Left lobe of liver (tissue), 2 donors: ENCODE results near the gene RETREG3. TPM values are rescaled to one million over a fixed set of nuclear protein-coding genes. Genes with fewer than 3 reads are reported as not detected.
A peak's percentile ranks its signal among the peaks of the same experiment; 100 is the strongest.
"Not testable (repeated sequence)": the region's sequence is repeated elsewhere in the genome, so short reads cannot be mapped to it uniquely, and the experiment has no call there.

Experiments
- ATAC-seq: fragments of 200-7000 bp; cut with Tn5 transposase; one replicate; pipeline ENCODE4 v1.9.1; 2020; ENCODE audit warnings: mild to moderate bottlenecking, moderate library complexity
- DNase-seq: peaks from one replicate; pipeline ENCODE4 v3.0.0-alpha.2; 2020; ENCODE audit warnings: low spot score
- total RNA-seq: library from RNA; stranded (reverse); gene quantifications from one replicate; pipeline ENCODE4 v1.2.1, GENCODE V29; 2021
- donor health status: DM: no; HTN: no; CAD: no; lungs with moderate emphysema.
- donor health status: DM: no; HTN: yes; CAD: no.

Gene RETREG3
- total RNA-seq, 1 donor from 2014 or later = 56.3 TPM

DNA sequence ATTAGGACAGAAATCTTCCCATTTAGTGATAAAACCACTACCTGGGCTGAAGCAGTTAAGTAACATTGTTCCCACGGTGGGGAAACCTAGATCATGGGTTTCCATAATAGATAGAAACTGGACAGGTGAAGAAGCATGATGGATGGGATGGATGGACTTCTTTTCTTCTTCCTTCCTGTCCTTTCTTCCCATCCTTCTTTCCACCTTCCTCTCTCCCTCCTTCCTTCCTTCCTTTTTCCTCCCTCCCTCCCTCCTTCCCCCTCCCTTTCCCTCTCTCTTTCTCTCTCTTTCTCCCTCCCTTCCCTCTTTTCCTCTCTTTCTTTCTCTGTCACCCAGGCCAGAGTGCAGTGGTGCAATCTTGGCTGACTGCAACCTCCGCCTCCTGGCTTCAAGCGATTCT lies 34.7 kb downstream of the RETREG3 start:
- no peak for ATAC-seq
- no peak for DNase-seq

- no peak for DNase-seq
- ATAC-seq = no peak
These were observed 36.1 kb downstream of the RETREG3 start for GRCh38 chr17:42573095-42573494.

GRCh38 chr17:42571435-42572225 lies 37.5 kb downstream of the RETREG3 start:
- ATAC-seq (peak; percentile 26), DNase-seq (peak; percentile 71)

DNA sequence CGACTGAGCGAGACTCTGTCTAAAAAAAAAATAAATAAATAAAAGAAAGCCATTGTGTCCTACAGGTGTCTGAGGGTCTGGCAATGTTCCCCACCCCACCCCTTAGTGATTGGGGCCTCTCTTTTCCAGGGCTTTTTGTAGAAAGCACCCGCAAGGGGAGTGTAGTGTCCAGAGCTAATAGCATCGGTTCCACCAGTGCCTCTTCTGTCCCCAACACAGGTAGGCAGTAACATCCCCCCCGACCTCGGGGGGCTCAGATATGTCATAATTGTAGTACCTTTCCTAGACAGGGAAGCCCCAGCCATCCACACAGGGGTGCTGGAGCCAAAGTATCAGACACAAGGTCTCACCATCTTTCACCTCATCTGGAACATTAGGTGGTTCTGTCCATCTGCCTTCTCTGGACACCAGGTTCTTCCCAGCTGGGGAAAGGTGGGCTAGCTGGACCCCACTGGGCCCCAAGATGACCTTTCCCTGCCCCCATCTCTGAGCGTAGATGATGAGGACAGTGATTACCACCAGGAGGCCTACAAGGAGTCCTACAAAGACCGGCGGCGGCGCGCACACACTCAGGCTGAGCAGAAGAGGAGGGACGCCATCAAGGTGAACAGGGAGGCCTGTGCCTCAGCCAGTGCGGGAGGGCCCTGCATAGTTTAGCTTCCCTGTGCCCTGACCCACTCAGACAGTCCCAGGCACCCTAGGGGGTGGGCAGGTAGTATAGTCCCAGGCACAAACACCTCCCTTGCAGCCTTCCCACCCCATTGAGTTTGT lies 40.6 kb downstream of the RETREG3 start:
- no peak for DNase-seq
- ATAC-seq = no peak

GRCh38 chr17:42566883-42567573 lies 42.1 kb downstream of the RETREG3 start, which contains the start of gene MLX:
TSS of gene MLX (plus strand) at chr17:42567100. CDS start at chr17:42567125, 25 bp downstream.
- DNase-seq (peak; percentile 97), ATAC-seq (peak; percentile 68)

GRCh38 chr17:42566215-42566882 lies 42.8 kb downstream of the RETREG3 start:
- DNase-seq = no peak
- peak; percentile 18 for ATAC-seq

- no peak for ATAC-seq
These were observed 43.5 kb downstream of the RETREG3 start for GRCh38 chr17:42565523-42566214.

DNA sequence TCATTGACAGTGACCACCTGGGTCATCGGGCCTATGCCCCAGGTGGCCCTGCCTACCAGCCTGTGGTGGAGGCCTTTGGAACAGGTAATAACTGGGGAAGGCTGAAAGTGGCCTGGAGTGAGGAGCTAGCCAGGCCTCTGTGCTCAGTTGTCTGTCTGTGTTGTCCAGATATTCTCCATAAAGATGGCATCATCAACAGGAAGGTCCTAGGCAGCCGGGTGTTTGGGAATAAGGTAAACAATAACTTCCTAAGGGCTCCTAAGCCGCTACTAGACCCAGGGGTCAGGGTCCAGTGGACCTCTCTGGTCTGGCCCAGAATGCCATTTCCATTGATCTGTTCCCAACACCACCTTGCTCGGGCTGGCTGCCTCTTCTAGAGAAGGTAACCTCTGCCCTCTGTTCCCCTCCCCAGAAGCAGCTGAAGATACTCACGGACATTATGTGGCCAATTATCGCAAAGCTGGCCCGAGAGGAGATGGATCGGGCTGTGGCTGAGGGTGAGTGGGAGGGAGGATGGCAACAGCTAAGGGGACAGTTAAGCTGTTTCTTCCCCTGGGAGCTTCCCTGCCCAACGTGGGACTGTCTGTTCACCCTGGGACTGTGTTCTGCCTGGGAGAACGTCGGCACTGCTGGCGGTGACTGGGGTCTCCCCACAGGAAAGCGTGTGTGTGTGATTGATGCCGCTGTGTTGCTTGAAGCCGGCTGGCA lies 44.2 kb downstream of the RETREG3 start:
- ATAC-seq (peak; percentile 18), DNase-seq (peak; percentile 77)

More at GRCh38 chr17:42565523-42566214, 43.5 kb downstream of the RETREG3 start:
- no peak for DNase-seq

DNA sequence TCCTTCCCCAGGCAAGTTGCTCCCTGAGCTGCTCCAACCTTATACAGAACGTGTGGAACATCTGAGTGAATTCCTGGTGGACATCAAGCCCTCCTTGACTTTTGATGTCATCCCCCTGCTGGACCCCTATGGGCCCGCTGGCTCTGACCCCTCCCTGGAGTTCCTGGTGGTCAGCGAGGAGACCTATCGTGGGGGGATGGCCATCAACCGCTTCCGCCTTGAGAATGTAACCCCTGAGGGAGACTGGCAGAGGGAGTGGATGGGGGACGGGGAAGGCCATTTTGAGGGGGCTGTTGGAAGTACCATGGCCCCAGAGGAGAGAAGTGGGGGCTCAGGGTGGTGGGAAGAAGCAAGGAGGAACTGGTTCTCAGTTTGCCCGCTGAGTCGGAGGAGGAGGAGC lies 45.2 kb downstream of the RETREG3 start:
- ATAC-seq (no peak), DNase-seq (no peak)

DNA sequence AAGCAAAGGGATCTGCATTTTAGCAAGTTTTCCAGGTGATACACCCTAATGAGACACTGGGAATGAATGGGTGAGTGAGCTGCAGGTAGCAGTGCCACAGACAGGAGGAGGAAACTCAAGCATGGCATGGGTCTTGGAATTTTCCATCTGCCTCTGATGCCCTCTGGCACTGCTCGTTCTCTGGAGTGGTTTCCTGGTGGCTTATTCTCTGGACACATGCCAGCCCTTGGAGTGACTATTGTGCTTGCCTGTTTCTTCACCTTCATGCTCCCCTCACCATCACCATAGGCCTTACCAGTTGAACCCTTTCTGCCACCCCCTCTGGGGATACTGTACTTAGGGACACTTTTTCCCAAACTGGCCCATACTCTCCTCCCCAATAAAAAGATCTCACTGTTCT lies 45.6 kb downstream of the RETREG3 start:
- ATAC-seq = no peak
- DNase-seq = no peak

DNA sequence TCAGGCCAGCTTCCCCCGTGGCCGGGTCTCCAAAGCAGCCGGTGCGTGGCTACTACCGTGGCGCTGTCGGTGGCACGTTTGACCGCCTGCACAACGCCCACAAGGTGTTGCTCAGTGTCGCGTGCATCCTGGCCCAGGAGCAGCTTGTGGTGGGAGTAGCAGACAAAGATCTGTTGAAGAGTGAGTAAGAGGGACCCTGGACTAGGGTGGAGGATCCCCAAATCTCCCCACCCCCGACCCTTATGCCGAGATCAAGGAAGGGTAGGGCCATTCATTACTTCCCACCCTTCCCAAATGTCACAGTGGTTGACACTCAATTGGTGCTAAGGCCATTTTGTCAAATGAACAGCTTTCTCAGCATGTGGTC lies 46.0 kb downstream of the RETREG3 start:
- DNase-seq (no peak), ATAC-seq (no peak)

GRCh38 chr17:42562388-42563142 lies 46.6 kb downstream of the RETREG3 start:
- DNase-seq (no peak), ATAC-seq (peak; percentile 6)

GRCh38 chr17:42561897-42562387 lies 47.2 kb downstream of the RETREG3 start, which contains the start of gene COASY:
TSS of gene COASY (plus strand) at chr17:42562148. CDS start at chr17:42562623, 475 bp downstream.
- ATAC-seq = peak; percentile 67

DNA sequence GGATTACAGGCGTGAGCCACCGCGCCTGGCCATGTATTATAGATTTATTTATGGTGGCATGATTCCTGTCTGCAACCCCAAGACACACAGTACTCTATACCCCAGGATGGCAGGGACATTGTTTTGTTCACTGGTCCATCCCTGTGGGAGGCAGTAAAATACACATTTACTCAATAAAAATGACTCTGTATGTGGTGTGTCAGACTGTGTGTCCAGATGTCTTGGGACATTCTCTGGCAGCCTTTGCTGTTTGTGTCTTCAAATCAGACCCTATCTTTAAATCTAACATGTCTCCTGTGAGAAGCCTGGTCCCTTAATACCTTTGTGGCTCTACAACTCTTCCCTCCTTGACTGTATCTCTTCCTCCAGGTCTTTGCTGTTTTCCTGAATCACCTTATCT lies 48.9 kb downstream of the RETREG3 start:
- ATAC-seq (no peak), DNase-seq (no peak)

More at GRCh38 chr17:42561897-42562387, 47.2 kb downstream of the RETREG3 start, which contains the start of gene COASY:
- DNase-seq = peak; percentile 96

- no peak for ATAC-seq
- no peak for DNase-seq
These were observed 50.1 kb downstream of the RETREG3 start for GRCh38 chr17:42559075-42559474.

DNA sequence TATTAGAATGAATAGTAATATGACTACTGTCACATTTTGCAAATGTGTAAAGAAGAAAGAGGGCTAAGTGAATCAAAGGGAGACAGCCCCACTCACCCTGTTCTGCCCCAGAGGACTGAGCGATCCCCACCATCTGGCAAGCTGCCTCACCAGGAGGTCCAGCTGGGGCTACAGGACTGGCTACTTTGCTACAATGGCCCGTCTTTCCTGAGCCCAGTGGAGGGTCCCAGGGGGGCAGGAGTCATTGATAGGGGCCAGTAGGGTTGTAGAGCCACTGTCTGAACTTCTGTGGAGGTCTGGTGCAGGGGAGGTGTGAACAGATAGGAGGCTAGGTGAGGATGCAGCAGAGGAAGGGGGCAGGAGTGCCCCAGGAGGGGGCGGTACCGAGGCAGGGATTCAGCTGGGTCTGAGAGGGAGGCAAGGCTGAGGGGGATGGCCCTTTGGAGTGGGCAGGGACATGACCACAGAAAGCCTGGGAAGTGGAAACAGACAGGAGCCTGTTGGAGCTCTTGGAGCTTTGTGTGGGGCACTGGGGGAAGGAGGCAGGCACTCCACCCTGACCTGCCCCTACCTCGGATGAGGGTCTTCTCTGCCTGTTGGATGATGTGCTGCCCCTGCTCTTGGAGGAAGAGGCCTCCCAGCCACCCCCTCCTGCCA lies 53.1 kb downstream of the RETREG3 start:
- DNase-seq, ATAC-seq: not testable (repeated sequence)

DNA sequence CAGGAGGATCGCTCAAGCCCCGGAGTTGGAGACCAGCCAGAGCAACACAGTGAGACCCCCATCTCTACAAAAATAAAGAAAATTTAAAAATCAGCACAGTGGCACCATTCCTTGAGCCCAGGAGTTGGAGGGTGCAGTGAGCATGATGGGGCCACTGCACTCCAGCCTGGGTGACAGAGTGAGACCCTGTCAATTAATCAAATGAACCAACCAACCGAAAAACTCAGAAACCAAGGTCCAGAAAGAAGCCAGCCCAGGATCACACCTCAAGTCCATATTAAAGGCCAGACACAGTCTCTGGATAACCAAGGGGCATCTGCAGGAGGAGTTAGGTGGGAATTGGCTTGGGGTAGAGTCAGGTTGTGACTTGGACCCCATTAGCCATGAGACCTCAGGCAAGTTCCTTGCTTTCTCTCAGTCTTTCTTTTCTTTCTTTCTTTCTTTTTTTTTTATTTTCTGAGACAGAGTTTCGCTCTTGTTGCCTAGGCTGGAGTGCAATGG lies 54.0 kb downstream of the RETREG3 start:
- ATAC-seq (no peak), DNase-seq (no peak)
